HepG2 (cell line): ENCODE data around the gene SAMD10. TPM values are rescaled to one million over a fixed set of nuclear protein-coding genes. Genes with fewer than 3 reads are reported as not detected.

Experiments used
- AFF4 ChIP-seq: sonication (generic); formaldehyde crosslinking; IDR thresholded peaks from 2 replicates; pipeline ENCODE4 v1.4.0; 2020; ENCODE audit warnings: missing genetic modification reagents
- AHDC1 ChIP-seq: sonication (generic); formaldehyde crosslinking; IDR thresholded peaks from 2 replicates; pipeline ENCODE4 v1.5.1; 2020; ENCODE audit warnings: mild to moderate bottlenecking, missing genetic modification reagents, borderline replicate concordance
- CBX5 ChIP-seq: sonication (generic); formaldehyde crosslinking; IDR thresholded peaks from 2 replicates; pipeline ENCODE4 v1.4.0; 2020; ENCODE audit warnings: missing genetic modification reagents, borderline replicate concordance
- CC2D1A ChIP-seq: sonication (generic); formaldehyde crosslinking; IDR thresholded peaks from 2 replicates; pipeline ENCODE4 v1.8.1; 2023; ENCODE audit warnings: mild to moderate bottlenecking, missing genetic modification reagents
- KDM5B ChIP-seq: sonication (generic); formaldehyde crosslinking; IDR thresholded peaks from 2 replicates; pipeline ENCODE4 v1.4.0; 2020; ENCODE audit warnings: missing genetic modification reagents, mild to moderate bottlenecking, borderline replicate concordance
- LCORL ChIP-seq, 2 experiments: fragments of 450-650 bp in 1 of 2; sonication (generic) in 1 of 2; formaldehyde crosslinking in 1 of 2; IDR thresholded peaks; 2 replicates each; pipeline versions ENCODE4 v1.5.0 to v1.6.1; 2017 to 2020; ENCODE audit warnings: antibody characterized with exemption in 1 of 2, missing genetic modification reagents in 1 of 2
- MAX ChIP-seq: IDR thresholded peaks from 2 replicates; pipeline ENCODE4 v1.6.1; 2012; ENCODE audit warnings: inconsistent platforms
- MYNN ChIP-seq: sonication (generic); formaldehyde crosslinking; IDR thresholded peaks from 2 replicates; pipeline ENCODE4 v1.4.0; 2020; ENCODE audit warnings: mild to moderate bottlenecking, low read depth, missing genetic modification reagents
- POLR2G ChIP-seq: fragments of 200-400 bp; formaldehyde crosslinking; IDR thresholded peaks from 2 replicates; pipeline ENCODE4 v1.6.1; 2018; ENCODE audit warnings: mild to moderate bottlenecking, low read depth, low read length, moderate library complexity
- STAG1 ChIP-seq: sonication (generic); formaldehyde crosslinking; IDR thresholded peaks from 2 replicates; pipeline ENCODE4 v1.4.0; 2020; ENCODE audit warnings: missing genetic modification reagents
- TFDP1 ChIP-seq: IDR thresholded peaks from 2 replicates; pipeline ENCODE4 v1.6.1; 2016; ENCODE audit warnings: missing compliant biosample characterization, missing genetic modification reagents, borderline replicate concordance
- ZBTB33 ChIP-seq: sonication (generic); formaldehyde crosslinking; IDR thresholded peaks from 2 replicates; pipeline ENCODE4 v1.4.0; 2020; ENCODE audit warnings: missing genetic modification reagents
- ZFP36L2 ChIP-seq: sonication (generic); formaldehyde crosslinking; IDR thresholded peaks from 2 replicates; pipeline ENCODE4 v1.4.0; 2020; ENCODE audit warnings: missing genetic modification reagents
- ZMYM3 ChIP-seq: sonication (generic); formaldehyde crosslinking; IDR thresholded peaks from 2 replicates; pipeline ENCODE4 v1.5.1; 2020; ENCODE audit warnings: mild to moderate bottlenecking, missing genetic modification reagents
- ZNF326 ChIP-seq: sonication (generic); formaldehyde crosslinking; IDR thresholded peaks from 2 replicates; pipeline ENCODE4 v1.4.0; 2020; ENCODE audit warnings: missing genetic modification reagents, borderline replicate concordance
- ZNF761 ChIP-seq: sonication (generic); formaldehyde crosslinking; conservative IDR thresholded peaks from 2 replicates; pipeline ENCODE4 v1.4.0; 2020; ENCODE audit warnings: mild to moderate bottlenecking, missing genetic modification reagents
- polyA plus RNA-seq, 8 experiments: library from polyadenylated mRNA; depleted of rRNA in 3 of 8; stranded (reverse) in 7 of 8; unstranded in 1 of 8; fragments of >200 nt; fragmentation: Illumina TruSeq in 4 of 8; extraction: Trizol in 4 of 8; gene quantifications; 2 replicates each; pipeline versions ENCODE4 v1.2.1 to v1.2.3, GENCODE V29; 2011 to 2016; ENCODE audit warnings: low read depth in 4 of 8, missing spikeins in 1 of 8, mixed read lengths in 1 of 8; ENCODE audit not compliant: insufficient read depth in 1 of 8
- total RNA-seq, 5 experiments: library from RNA; depleted of rRNA; stranded (reverse); fragments of >200 nt; fragmentation: Illumina TruSeq; extraction: Trizol; gene quantifications; 2 replicates each; pipeline ENCODE4 v1.2.3, GENCODE V29; 2016; ENCODE audit warnings: low read depth in 1 of 5

The SAMD10 gene
- total and polyA plus RNA-seq, 2 of the 13 experiments (the other 11 are each of a cell fraction or from before 2014, with no cell fraction given), result 6.1 to 11.0 TPM

- TF ChIP-seq KDM5B (CRISPR knock-in tag) (peak; percentile 48; the same call in 1 of the 2 replicates), LCORL (IDR thresholded peaks at IDR 0.05) (no peak), LCORL (CRISPR knock-in tag; IDR thresholded peaks at IDR 0.05) (peak; percentile 91), POLR2G (0 out of 2 replicates have a peak, but pooled peaks have one; percentile 33), TFDP1 (CRISPR knock-in tag) (peak; percentile 70; the same call in 1 of the 2 replicates), STAG1 (CRISPR knock-in tag) (peak; percentile 44), ZMYM3 (CRISPR knock-in tag) (0 out of 2 replicates have a peak, but pooled peaks have one; percentile 53), AHDC1 (CRISPR knock-in tag) (no peak), ZFP36L2 (CRISPR knock-in tag) (no peak), MAX (peak; percentile 93), CBX5 (CRISPR knock-in tag) (peak; percentile 72), ZNF326 (CRISPR knock-in tag) (no peak; the same call in 1 of the 2 replicates), ZBTB33 (CRISPR knock-in tag) (peak; percentile 82), ZNF761 (CRISPR knock-in tag) (peak; percentile 38; the same call in 1 of the 2 replicates), MYNN (CRISPR knock-in tag) (no peak), CC2D1A (CRISPR knock-in tag) (no peak), AFF4 (CRISPR knock-in tag) (no peak)
Observed at GRCh38 chr20:63977739-63978276, 1.6 kb downstream of the SAMD10 start (continued).
